Measurements from ENCODE around the gene CACNA1I. TPM values are rescaled to one million over a fixed set of nuclear protein-coding genes. Genes with fewer than 3 reads are reported as not detected.

Gene CACNA1I
- polyA plus RNA-seq, 1 donor from 2014 or later, result 0.04 TPM

- H3K4me3 Mint-ChIP-seq, result no peak overlapping the region
- peaks cover 0 to 2% (median 0%) of the 10 kb centered on the region in 3 donors for H3K9me3 Mint-ChIP-seq
- no peak overlapping the region for H3K27ac Mint-ChIP-seq
- H3K36me3 Mint-ChIP-seq, result no peaks in the 10 kb centered on the region
- H3K4me1 Mint-ChIP-seq, result peaks cover 0 to 6% (median 4%) of the 10 kb centered on the region in 3 donors
- peaks cover 33% of the 10 kb centered on the region for H3K27me3 Mint-ChIP-seq
Measured at GRCh38 chr22:39594411-39594810, 23.9 kb downstream of the CACNA1I start.

DNA sequence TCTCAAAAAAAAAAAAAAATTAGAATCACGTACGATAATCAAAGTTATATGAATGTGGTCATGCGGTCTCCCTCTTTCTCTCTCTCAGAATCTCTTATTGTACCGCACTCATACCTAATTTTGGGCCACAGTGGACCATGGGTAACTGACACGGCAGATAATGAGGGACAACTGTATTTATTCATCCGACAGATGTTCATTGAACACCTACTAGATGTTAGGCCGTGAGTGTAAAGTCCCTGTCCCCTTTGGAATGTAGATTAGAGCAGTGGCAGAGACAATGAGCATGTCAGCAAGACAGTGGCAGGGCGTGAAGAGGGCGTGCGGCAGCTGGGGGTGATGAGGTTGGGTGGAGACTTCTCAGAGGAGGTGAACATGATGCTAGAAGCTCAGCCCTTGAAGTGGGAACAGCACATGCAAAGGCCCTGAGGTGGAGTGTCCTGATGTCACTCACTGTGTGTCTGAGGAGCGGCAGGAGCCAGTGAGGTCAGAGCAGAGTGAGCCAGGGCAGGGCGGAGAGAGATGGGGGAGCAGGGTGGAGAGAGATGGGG lies 25.1 kb downstream of the CACNA1I start:
- Mint-ChIP-seq H3K27ac (peak overlapping the region in 1 of 3 donors; percentile 11), H3K4me3 (peak overlapping the region in 2 of 4 donors; percentile 18 to 33), H3K4me1 (peaks cover 3 to 14% (median 10%) of the 10 kb centered on the region in 3 donors), H3K36me3 (no peaks in the 10 kb centered on the region), H3K27me3 (peaks cover 33% of the 10 kb centered on the region), H3K9me3 (peaks cover 0 to 2% (median 0%) of the 10 kb centered on the region in 3 donors)

DNA sequence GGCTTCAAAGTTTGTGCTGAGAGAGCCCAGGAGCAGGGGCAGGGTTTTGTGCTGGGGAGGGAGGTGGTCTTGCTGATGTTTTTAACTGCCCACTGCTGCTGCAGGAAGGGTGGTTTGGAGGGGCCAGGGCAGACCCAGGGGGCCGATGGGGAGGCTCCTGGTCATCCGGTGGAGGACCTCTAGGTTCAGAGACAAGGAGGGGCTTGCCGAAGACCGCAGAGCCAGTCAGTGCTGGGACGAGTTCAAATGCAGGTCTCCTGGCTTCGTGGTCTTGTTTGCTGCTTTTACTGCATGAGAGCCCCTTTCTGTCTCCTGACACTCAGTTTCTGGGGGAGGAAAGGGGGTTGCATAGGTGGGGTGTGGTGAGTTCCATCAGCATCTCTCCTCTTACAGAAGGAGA lies 26.0 kb downstream of the CACNA1I start:
- peaks cover 10 to 21% (median 19%) of the 10 kb centered on the region in 3 donors for H3K4me1 Mint-ChIP-seq
- peaks cover 30% of the 10 kb centered on the region for H3K27me3 Mint-ChIP-seq
- peaks cover 0 to 2% (median 0%) of the 10 kb centered on the region in 3 donors for H3K9me3 Mint-ChIP-seq
- H3K27ac Mint-ChIP-seq, result no peak overlapping the region
- H3K4me3 Mint-ChIP-seq, result no peak overlapping the region
- H3K36me3 Mint-ChIP-seq, result no peaks in the 10 kb centered on the region

- H3K27ac Mint-ChIP-seq, result peak overlapping the region in 1 of 3 donors; percentile 69
- H3K4me1 Mint-ChIP-seq, result peaks cover 14 to 25% (median 22%) of the 10 kb centered on the region in 3 donors
- H3K9me3 Mint-ChIP-seq, result peaks cover 0 to 5% (median 0%) of the 10 kb centered on the region in 3 donors
- H3K4me3 Mint-ChIP-seq, result peak overlapping the region in 1 of 4 donors; percentile 58
- peaks cover 28% of the 10 kb centered on the region for H3K27me3 Mint-ChIP-seq
- H3K36me3 Mint-ChIP-seq, result peaks cover 4% of the 10 kb centered on the region
Measured at GRCh38 chr22:39597236-39597869, 26.8 kb downstream of the CACNA1I start.

GRCh38 chr22:39598017-39598965 lies 27.7 kb downstream of the CACNA1I start:
- Mint-ChIP-seq H3K9me3 (peaks cover 3 to 7% (median 3%) of the 10 kb centered on the region in 3 donors), H3K27ac (peak overlapping the region in 1 of 3 donors; percentile 69), H3K36me3 (peaks cover 6% of the 10 kb centered on the region), H3K4me1 (peaks cover 18 to 27% (median 27%) of the 10 kb centered on the region in 3 donors), H3K4me3 (peak overlapping the region in 2 of 4 donors; percentile 78 to 79), H3K27me3 (peaks cover 25% of the 10 kb centered on the region)

- Mint-ChIP-seq H3K36me3 (peaks cover 6% of the 10 kb centered on the region), H3K27ac (peak overlapping the region; percentile 70 to 100 (median 95)), H3K27me3 (peaks cover 17% of the 10 kb centered on the region), H3K4me3 (peak overlapping the region; percentile 12 to 85 (median 70)), H3K4me1 (peaks cover 21 to 27% (median 27%) of the 10 kb centered on the region in 3 donors), H3K9me3 (peaks cover 3 to 7% (median 7%) of the 10 kb centered on the region in 3 donors)
Measured at GRCh38 chr22:39600491-39601179, 30.1 kb downstream of the CACNA1I start.

- H3K27ac Mint-ChIP-seq, result peak overlapping the region; percentile 70 to 100 (median 95)
- H3K36me3 Mint-ChIP-seq, result peaks cover 6% of the 10 kb centered on the region
- H3K27me3 Mint-ChIP-seq, result peaks cover 17% of the 10 kb centered on the region
- peaks cover 21 to 27% (median 25%) of the 10 kb centered on the region in 3 donors for H3K4me1 Mint-ChIP-seq
- peaks cover 3 to 7% (median 7%) of the 10 kb centered on the region in 3 donors for H3K9me3 Mint-ChIP-seq
- peak overlapping the region; percentile 12 to 85 (median 70) for H3K4me3 Mint-ChIP-seq
Measured at GRCh38 chr22:39601180-39601535, 30.6 kb downstream of the CACNA1I start.

DNA sequence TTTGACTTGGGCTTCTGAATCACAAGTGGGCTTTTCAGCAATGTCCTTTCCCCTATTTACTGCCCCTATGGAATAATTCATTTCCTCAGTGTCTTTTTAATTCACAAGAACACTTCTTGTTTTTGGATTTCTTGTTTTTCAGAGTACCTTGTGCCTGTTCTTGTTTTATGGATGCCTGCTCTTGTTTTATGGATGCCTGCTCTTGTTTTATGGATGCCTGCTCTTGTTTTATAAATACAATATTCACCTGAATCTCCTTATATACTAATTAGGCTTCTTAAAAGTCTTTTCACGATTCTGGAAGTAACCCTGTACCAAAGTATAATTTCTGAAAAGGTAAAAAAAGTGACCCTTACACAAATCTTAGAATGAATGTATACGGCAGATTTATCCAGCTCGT lies 32.8 kb downstream of the CACNA1I start:
- H3K36me3 Mint-ChIP-seq, result peaks cover 6% of the 10 kb centered on the region
- peak overlapping the region in 2 of 3 donors; percentile 39 to 43 for H3K27ac Mint-ChIP-seq
- H3K27me3 Mint-ChIP-seq, result peaks cover 11% of the 10 kb centered on the region
- peaks cover 3 to 7% (median 7%) of the 10 kb centered on the region in 3 donors for H3K9me3 Mint-ChIP-seq
- peak overlapping the region in 1 of 4 donors; percentile 15 for H3K4me3 Mint-ChIP-seq
- H3K4me1 Mint-ChIP-seq, result peaks cover 21 to 25% (median 23%) of the 10 kb centered on the region in 3 donors

- Mint-ChIP-seq H3K4me3 (no peak overlapping the region), H3K4me1 (peaks cover 0 to 1% (median 0%) of the 10 kb centered on the region in 3 donors), H3K27ac (no peak overlapping the region), H3K36me3 (peaks cover 1% of the 10 kb centered on the region), H3K27me3 (peaks cover 17% of the 10 kb centered on the region), H3K9me3 (peaks cover 2 to 9% (median 4%) of the 10 kb centered on the region in 3 donors)
Measured at GRCh38 chr22:39610246-39610645, 39.7 kb downstream of the CACNA1I start.

DNA sequence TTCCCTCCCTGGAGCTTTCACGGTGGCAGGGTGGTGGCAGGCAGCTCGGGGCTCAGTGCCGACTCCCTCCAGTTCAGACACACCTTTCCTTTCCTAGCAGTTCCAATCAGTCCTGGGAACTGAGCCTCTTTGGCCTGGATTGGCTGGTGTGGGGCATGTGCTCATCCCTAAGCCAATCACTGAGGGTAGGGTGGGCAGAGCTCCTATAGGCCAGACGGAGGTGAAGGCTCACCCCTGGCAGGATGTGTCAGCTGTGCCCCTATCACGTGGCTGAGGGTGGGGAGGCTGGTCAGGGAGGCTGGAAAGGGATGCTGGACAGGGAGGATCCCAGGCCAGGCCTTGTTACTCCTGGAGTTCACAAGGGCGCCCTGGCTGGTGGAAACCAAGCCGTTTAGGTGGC lies 40.2 kb downstream of the CACNA1I start:
- no peak overlapping the region for H3K27ac Mint-ChIP-seq
- H3K36me3 Mint-ChIP-seq, result peaks cover 1% of the 10 kb centered on the region
- peaks cover 2 to 9% (median 4%) of the 10 kb centered on the region in 3 donors for H3K9me3 Mint-ChIP-seq
- no peak overlapping the region for H3K4me3 Mint-ChIP-seq
- peaks cover 19% of the 10 kb centered on the region for H3K27me3 Mint-ChIP-seq
- peaks cover 0 to 1% (median 0%) of the 10 kb centered on the region in 3 donors for H3K4me1 Mint-ChIP-seq

DNA sequence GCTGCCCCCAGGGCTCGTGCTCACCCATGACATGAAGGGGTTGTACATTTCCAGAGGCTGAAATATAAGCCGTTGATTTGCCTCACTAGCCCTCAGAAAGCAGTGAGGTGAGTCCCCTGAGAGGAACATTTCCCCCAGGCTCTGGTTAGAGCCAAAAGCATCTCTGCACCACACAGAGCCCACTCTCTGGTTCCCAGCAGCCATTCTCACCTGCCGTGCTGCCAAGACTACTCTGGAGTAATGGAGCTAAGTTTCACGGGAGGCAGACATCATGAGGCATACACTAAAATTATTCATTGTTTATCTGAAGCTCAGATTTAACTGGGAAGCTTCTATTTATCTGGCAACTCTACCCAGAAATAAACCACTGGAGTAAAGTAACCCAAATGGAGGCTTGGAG lies 40.8 kb downstream of the CACNA1I start:
- peaks cover 1% of the 10 kb centered on the region for H3K36me3 Mint-ChIP-seq
- peaks cover 21% of the 10 kb centered on the region for H3K27me3 Mint-ChIP-seq
- peaks cover 0 to 1% (median 0%) of the 10 kb centered on the region in 3 donors for H3K4me1 Mint-ChIP-seq
- H3K9me3 Mint-ChIP-seq, result peaks cover 2 to 9% (median 4%) of the 10 kb centered on the region in 3 donors
- no peak overlapping the region for H3K27ac Mint-ChIP-seq
- no peak overlapping the region for H3K4me3 Mint-ChIP-seq

DNA sequence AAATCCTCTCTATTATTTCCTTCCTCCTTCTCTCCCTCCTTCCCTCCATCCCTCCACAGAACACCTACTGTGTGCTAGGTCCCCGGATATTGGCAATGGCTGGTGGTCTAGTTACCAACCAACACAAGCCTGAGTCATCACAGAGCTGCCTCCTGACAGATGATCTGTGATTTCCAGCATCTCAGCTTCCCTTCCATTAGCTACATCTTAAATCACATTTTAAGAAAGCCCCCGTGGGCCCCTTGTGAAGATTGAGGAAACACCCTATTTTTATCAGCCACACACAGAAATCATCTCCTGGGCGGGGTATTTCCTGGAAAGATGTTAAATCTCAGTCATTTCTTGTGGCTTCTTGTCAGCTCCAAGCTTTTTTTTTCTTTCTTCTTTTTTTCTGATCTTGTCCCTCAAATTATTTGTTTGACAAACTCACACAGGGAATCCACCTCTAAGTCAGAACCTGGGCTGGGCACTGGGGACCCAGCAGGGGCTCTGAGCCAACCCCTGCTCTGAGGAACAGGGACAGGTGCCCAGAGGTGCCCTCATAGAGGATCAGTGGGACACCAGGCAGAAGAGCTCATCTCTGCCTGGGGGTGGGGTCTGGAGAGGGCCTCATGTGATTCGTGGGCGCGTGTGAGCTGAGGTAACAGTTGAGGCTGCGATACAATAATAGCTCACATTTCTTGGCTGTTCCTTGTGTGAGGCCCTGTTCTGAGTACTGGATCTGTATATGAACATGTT lies 42.4 kb downstream of the CACNA1I start:
- Mint-ChIP-seq H3K4me3 (peak overlapping the region in 1 of 4 donors; percentile 56), H3K4me1 (peaks cover 0 to 3% (median 2%) of the 10 kb centered on the region in 3 donors), H3K36me3 (peaks cover 1% of the 10 kb centered on the region), H3K27me3 (peaks cover 32% of the 10 kb centered on the region), H3K27ac (no peak overlapping the region), H3K9me3 (peaks cover 2 to 9% (median 4%) of the 10 kb centered on the region in 3 donors)

- Mint-ChIP-seq H3K27ac (no peak overlapping the region), H3K4me3 (no peak overlapping the region), H3K4me1 (peaks cover 0 to 5% (median 3%) of the 10 kb centered on the region in 3 donors), H3K9me3 (peaks cover 2 to 9% (median 4%) of the 10 kb centered on the region in 3 donors), H3K36me3 (peaks cover 1% of the 10 kb centered on the region), H3K27me3 (peaks cover 34% of the 10 kb centered on the region)
Measured at GRCh38 chr22:39613549-39613921, 43.0 kb downstream of the CACNA1I start.
